ENCODE results near the gene LRIG1. TPM values are rescaled to one million over a fixed set of nuclear protein-coding genes. Genes with fewer than 3 reads are reported as not detected.

Gene LRIG1
- total RNA-seq, 1 experiment from 2014 or later: 2.2 TPM

DNA sequence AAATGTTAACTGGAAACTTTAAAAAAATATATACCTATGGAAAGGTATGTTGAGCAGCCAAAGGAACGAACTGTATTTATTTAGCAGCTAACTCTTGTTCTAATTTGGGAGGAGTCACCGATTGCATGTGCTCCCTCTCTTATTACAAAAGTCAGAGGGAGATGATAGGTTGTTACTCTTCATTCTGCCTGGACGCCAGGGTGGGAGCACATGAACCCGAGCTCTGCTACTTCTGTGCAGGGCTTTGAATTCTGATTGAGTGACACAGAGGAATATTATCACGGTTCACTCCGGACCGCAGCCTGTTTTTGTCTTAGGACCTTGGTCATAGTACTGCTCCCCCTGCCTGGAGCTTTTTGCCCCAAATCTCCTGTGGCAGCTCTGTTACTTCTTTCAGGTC lies 36.9 kb upstream of the LRIG1 start:
- intact Hi-C loops (cut with micrococcal nuclease): no loop called here
- CTCF ChIA-PET: no interaction called here
- no TSS peak for BruUV-seq (replicated peaks)
- Histone ChIP-seq H3K9me2 (replicated peaks; ENCODE audit: low read length) (no peaks in the 10 kb centered on the region), H3K79me2 (ENCODE audit: low read length) (no peaks in the 10 kb centered on the region), H3F3A (ENCODE audit: low read length, unreplicated experiment) (no peaks in the 10 kb centered on the region), H3K4me3 (ENCODE audit: low read length) (no peak overlapping the region), H3K4me2 (ENCODE audit: low read length) (no peak overlapping the region), H3K27ac (ENCODE audit: low read length) (no peak overlapping the region), H2AFZ (ENCODE audit: low read length) (no peak overlapping the region), H3K27me3 (ENCODE audit: low read length) (no peaks in the 10 kb centered on the region), H4K20me1 (ENCODE audit: low read length) (no peaks in the 10 kb centered on the region), H3K9me3 (ENCODE audit: low read length) (no peaks in the 10 kb centered on the region), H3K9ac (ENCODE audit: low read length) (no peak overlapping the region), H3K36me3 (ENCODE audit: low read depth, low read length) (no peaks in the 10 kb centered on the region), H3K4me1 (ENCODE audit: insufficient read depth, low read length) (no peaks in the 10 kb centered on the region)
- no peak for TF ChIP-seq EZH2 (IDR thresholded peaks at IDR 0.05; ENCODE audit: low read length, unreplicated experiment)
- TF ChIP-seq, protein P1, sequence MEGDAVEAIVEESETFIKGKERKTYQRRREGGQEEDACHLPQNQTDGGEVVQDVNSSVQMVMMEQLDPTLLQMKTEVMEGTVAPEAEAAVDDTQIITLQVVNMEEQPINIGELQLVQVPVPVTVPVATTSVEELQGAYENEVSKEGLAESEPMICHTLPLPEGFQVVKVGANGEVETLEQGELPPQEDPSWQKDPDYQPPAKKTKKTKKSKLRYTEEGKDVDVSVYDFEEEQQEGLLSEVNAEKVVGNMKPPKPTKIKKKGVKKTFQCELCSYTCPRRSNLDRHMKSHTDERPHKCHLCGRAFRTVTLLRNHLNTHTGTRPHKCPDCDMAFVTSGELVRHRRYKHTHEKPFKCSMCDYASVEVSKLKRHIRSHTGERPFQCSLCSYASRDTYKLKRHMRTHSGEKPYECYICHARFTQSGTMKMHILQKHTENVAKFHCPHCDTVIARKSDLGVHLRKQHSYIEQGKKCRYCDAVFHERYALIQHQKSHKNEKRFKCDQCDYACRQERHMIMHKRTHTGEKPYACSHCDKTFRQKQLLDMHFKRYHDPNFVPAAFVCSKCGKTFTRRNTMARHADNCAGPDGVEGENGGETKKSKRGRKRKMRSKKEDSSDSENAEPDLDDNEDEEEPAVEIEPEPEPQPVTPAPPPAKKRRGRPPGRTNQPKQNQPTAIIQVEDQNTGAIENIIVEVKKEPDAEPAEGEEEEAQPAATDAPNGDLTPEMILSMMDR (conservative IDR thresholded peaks at IDR 0.05; ENCODE audit: low read depth, low read length): no peak
- no peak for TF ChIP-seq EZH2phosphoT487 (IDR thresholded peaks at IDR 0.05; ENCODE audit: borderline replicate concordance, low read length)
- POLR2A ChIA-PET (ENCODE audit: unreplicated experiment): no interaction called here
- no peak for DNase-seq
- ATAC-seq: no peak

DNA sequence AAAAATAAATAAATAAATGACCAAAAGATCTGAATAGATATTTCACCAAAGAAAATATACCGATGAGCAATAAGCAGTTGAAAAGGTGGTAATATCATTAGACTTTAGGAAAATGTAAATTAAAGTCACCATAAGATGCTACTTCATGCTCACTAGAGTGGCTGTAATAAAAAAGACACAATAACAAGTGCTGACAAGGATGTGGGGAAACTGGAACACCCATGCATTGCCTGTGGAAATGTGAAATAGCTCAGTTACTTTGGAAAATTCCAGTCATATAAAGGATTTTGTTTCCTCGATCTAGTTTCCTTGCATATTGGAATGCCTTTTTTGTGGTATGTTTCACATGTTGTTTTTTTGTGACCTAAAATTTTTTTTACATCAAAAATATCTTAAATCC lies 36.0 kb upstream of the LRIG1 start:
- intact Hi-C loops (cut with micrococcal nuclease): no loop called here
- no peaks in the 10 kb centered on the region for H3F3A ChIP-seq (ENCODE audit: low read length, unreplicated experiment)
- H3K27ac ChIP-seq (ENCODE audit: low read length): no peak overlapping the region
- POLR2A ChIA-PET (ENCODE audit: unreplicated experiment): no interaction called here
- H3K79me2 ChIP-seq (ENCODE audit: low read length): no peaks in the 10 kb centered on the region
- no peaks in the 10 kb centered on the region for H3K27me3 ChIP-seq (ENCODE audit: low read length)
- no peaks in the 10 kb centered on the region for H3K9me3 ChIP-seq (ENCODE audit: low read length)
- no peak overlapping the region for H2AFZ ChIP-seq (ENCODE audit: low read length)
- DNase-seq (no peak), ATAC-seq (no peak)
- H4K20me1 ChIP-seq (ENCODE audit: low read length): no peaks in the 10 kb centered on the region
- no TSS peak for BruUV-seq (replicated peaks)
- H3K4me2 ChIP-seq (ENCODE audit: low read length): no peak overlapping the region
- TF ChIP-seq EZH2 (IDR thresholded peaks at IDR 0.05; ENCODE audit: low read length, unreplicated experiment): no peak
- TF ChIP-seq, protein P1 (conservative IDR thresholded peaks at IDR 0.05; ENCODE audit: low read depth, low read length): no peak
- no peak for TF ChIP-seq EZH2phosphoT487 (IDR thresholded peaks at IDR 0.05; ENCODE audit: borderline replicate concordance, low read length)
- H3K4me1 ChIP-seq (ENCODE audit: insufficient read depth, low read length): no peaks in the 10 kb centered on the region
- H3K9ac ChIP-seq (ENCODE audit: low read length): no peak overlapping the region
- no peaks in the 10 kb centered on the region for H3K9me2 ChIP-seq (replicated peaks; ENCODE audit: low read length)
- H3K4me3 ChIP-seq (ENCODE audit: low read length): no peak overlapping the region
- H3K36me3 ChIP-seq (ENCODE audit: low read depth, low read length): no peaks in the 10 kb centered on the region
- CTCF ChIA-PET: no interaction called here

DNA sequence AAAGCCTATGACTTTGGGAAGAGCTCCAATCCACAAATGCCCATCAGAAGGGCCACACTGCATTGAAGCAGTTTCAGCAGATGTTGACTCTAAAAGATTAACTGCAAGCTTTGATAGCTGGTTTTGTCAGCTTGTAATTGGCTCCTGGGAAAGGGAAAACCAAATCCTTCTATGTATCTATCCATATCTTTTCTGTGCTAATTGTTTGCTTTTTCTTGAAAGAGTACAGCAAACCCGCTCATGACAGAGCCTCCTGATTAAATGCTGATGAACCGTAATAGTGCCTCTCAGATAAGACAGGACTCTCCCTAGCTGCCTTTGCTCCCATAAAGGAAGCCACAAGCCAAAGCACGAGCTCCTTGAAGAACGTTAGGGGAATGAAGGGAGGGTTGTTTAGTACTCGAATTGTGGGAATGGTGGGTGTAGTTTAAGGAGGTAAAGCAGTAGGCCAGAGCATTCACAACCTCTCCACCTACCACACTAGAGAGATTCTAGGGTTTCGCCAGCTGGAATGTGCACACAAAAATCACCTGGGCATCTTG lies 33.6 kb upstream of the LRIG1 start:
- BruUV-seq (replicated peaks): no TSS peak
- ATAC-seq: no peak
- Histone ChIP-seq H4K20me1 (ENCODE audit: low read length) (no peaks in the 10 kb centered on the region), H3K79me2 (ENCODE audit: low read length) (no peaks in the 10 kb centered on the region), H3K9ac (ENCODE audit: low read length) (no peak overlapping the region), H3K4me2 (ENCODE audit: low read length) (no peak overlapping the region), H3F3A (ENCODE audit: low read length, unreplicated experiment) (no peaks in the 10 kb centered on the region), H3K36me3 (ENCODE audit: low read depth, low read length) (no peaks in the 10 kb centered on the region), H3K27ac (ENCODE audit: low read length) (no peak overlapping the region), H3K4me3 (ENCODE audit: low read length) (no peak overlapping the region), H3K9me3 (ENCODE audit: low read length) (no peaks in the 10 kb centered on the region), H3K4me1 (ENCODE audit: insufficient read depth, low read length) (no peaks in the 10 kb centered on the region), H2AFZ (ENCODE audit: low read length) (no peak overlapping the region), H3K27me3 (ENCODE audit: low read length) (no peaks in the 10 kb centered on the region), H3K9me2 (replicated peaks; ENCODE audit: low read length) (no peaks in the 10 kb centered on the region)
- ChIA-PET CTCF (no interaction called here), POLR2A (ENCODE audit: unreplicated experiment) (no interaction called here)
- TF ChIP-seq, protein P1 (conservative IDR thresholded peaks at IDR 0.05; ENCODE audit: low read depth, low read length): no peak
- TF ChIP-seq EZH2phosphoT487 (IDR thresholded peaks at IDR 0.05; ENCODE audit: borderline replicate concordance, low read length): no peak
- no peak for DNase-seq
- intact Hi-C loops (cut with micrococcal nuclease): no loop called here

All from PC-3 (cell line).